ENCODE measurements around the gene NT5DC3. TPM values are rescaled to one million over a fixed set of nuclear protein-coding genes. Genes with fewer than 3 reads are reported as not detected.

NT5DC3 gene
- total RNA-seq, 4 donors from 2014 or later: 4.7 to 32.2 (median 5.8) TPM

GRCh38 chr12:103794309-103795213, 46.5 kb downstream of the NT5DC3 start:
- no peak overlapping the region for H3K27ac ChIP-seq
- H3K27me3 ChIP-seq: no peaks in the 10 kb centered on the region
- H3K36me3 ChIP-seq: peaks cover 0 to 59% (median 3%) of the 10 kb centered on the region in 3 donors
- intact Hi-C loops (cut with DNase I): no loop called here
- no peaks in the 10 kb centered on the region for H3K9me3 ChIP-seq
- 56 to 61% methylated on average over 2 to 3 of the region's 4 CpGs for WGBS, 2 donors
- H3K4me1 ChIP-seq: peaks cover 0 to 5% (median 4%) of the 10 kb centered on the region in 3 donors
- TF ChIP-seq CTCF (IDR thresholded peaks at IDR 0.05) (no peak), POLR2A (IDR thresholded peaks at IDR 0.05) (no peak)
- no peak for DNase-seq
- H3K4me3 ChIP-seq: no peak overlapping the region

- TF ChIP-seq CTCF (IDR thresholded peaks at IDR 0.05): no peak
- no peak for TF ChIP-seq POLR2A (IDR thresholded peaks at IDR 0.05)
- Histone ChIP-seq H3K9me3 (no peaks in the 10 kb centered on the region), H3K4me3 (no peak overlapping the region), H3K4me1 (no peaks in the 10 kb centered on the region), H3K27ac (no peak overlapping the region), H3K36me3 (peaks cover 0 to 65% (median 3%) of the 10 kb centered on the region in 3 donors), H3K27me3 (no peaks in the 10 kb centered on the region)
- DNase-seq: no peak
- intact Hi-C loops (cut with DNase I): no loop called here
- WGBS, 2 donors: 86 to 89% methylated on average over 9 of the region's 9 CpGs
These were observed 47.5 kb downstream of the NT5DC3 start for GRCh38 chr12:103793512-103794045.

- Histone ChIP-seq H3K4me1 (no peaks in the 10 kb centered on the region), H3K4me3 (no peak overlapping the region), H3K27ac (no peak overlapping the region), H3K36me3 (peaks cover 0 to 70% (median 3%) of the 10 kb centered on the region in 3 donors), H3K27me3 (no peaks in the 10 kb centered on the region), H3K9me3 (no peaks in the 10 kb centered on the region)
- intact Hi-C loops (cut with DNase I): no loop called here
- TF ChIP-seq CTCF (IDR thresholded peaks at IDR 0.05): no peak
- no peak for TF ChIP-seq POLR2A (IDR thresholded peaks at IDR 0.05)
- 41 to 47% methylated on average over 3 of the region's 3 CpGs for WGBS, 2 donors
- no peak for DNase-seq
These were observed 48.0 kb downstream of the NT5DC3 start for GRCh38 chr12:103793046-103793445.

- no peak for DNase-seq
- no peak overlapping the region for H3K4me3 ChIP-seq
- H3K27ac ChIP-seq: no peak overlapping the region
- H3K4me1 ChIP-seq: no peaks in the 10 kb centered on the region
- no peaks in the 10 kb centered on the region for H3K27me3 ChIP-seq
- WGBS, 2 donors: 93 to 100% methylated on average over 2 to 3 of the region's 10 CpGs
- peaks cover 0 to 69% (median 3%) of the 10 kb centered on the region in 3 donors for H3K36me3 ChIP-seq
- intact Hi-C loops (cut with DNase I): no loop called here
- H3K9me3 ChIP-seq: no peaks in the 10 kb centered on the region
- no peak for TF ChIP-seq POLR2A (IDR thresholded peaks at IDR 0.05)
- TF ChIP-seq CTCF (IDR thresholded peaks at IDR 0.05): no peak
These were observed 49.6 kb downstream of the NT5DC3 start for GRCh38 chr12:103791350-103791920.

- intact Hi-C loops (cut with DNase I): no loop called here
- DNase-seq: no peak
- no peaks in the 10 kb centered on the region for H3K9me3 ChIP-seq
These were observed 54.8 kb downstream of the NT5DC3 start for GRCh38 chr12:103786201-103786600.

More at GRCh38 chr12:103786201-103786600, 54.8 kb downstream of the NT5DC3 start:
- Histone ChIP-seq H3K4me3 (no peak overlapping the region), H3K36me3 (peaks cover 0 to 67% (median 0%) of the 10 kb centered on the region in 3 donors), H3K27me3 (no peaks in the 10 kb centered on the region), H3K4me1 (peaks cover 0 to 11% (median 0%) of the 10 kb centered on the region in 3 donors), H3K27ac (no peak overlapping the region)
- TF ChIP-seq CTCF (IDR thresholded peaks at IDR 0.05) (no peak), POLR2A (IDR thresholded peaks at IDR 0.05) (no peak)
